ENCODE data around the gene RFX4. TPM values are rescaled to one million over a fixed set of nuclear protein-coding genes. Genes with fewer than 3 reads are reported as not detected.

The RFX4 gene
- total RNA-seq, 1 experiment from 2014 or later, result not detected

- in situ Hi-C loops (cut with HindIII; ENCODE audit: low pct_unique_long_range_greater_than_20kb, low sequenced_read_pairs), result no loop called here
- no peak for ATAC-seq
- Histone ChIP-seq H3K9me3 (ENCODE audit: control insufficient read depth, insufficient read depth, low read depth, low read length) (no peaks in the 10 kb centered on the region), H3K27me3 (ENCODE audit: control insufficient read depth, insufficient read depth, low read length) (no peaks in the 10 kb centered on the region), H3K4me1 (ENCODE audit: control insufficient read depth, insufficient read depth, low read length) (no peaks in the 10 kb centered on the region; the same call in none of the 2 replicates), H3K27ac (ENCODE audit: low read length) (no peak overlapping the region), H3K36me3 (ENCODE audit: control insufficient read depth, insufficient read depth, low read length) (no peaks in the 10 kb centered on the region; the same call in 1 of the 2 replicates), H3K4me3 (ENCODE audit: low read depth in 2 of 2, low read length in 2 of 2) (no peak overlapping the region)
- CTCF ChIA-PET, result no interaction called here
- POLR2A ChIA-PET, result no interaction called here
- no TSS peak for BruUV-seq (replicated peaks)
- intact Hi-C loops (cut with micrococcal nuclease; ENCODE audit: unreplicated experiment), result no loop called here
- DNase-seq (ENCODE audit: low read depth, low spot score), result no peak
- TF ChIP-seq POLR2AphosphoS5 (IDR thresholded peaks at IDR 0.05; ENCODE audit: low read depth, low read length) (no peak), TCF7L2 (IDR thresholded peaks at IDR 0.05; ENCODE audit: low read depth, low read length) (no peak), REST (IDR thresholded peaks at IDR 0.05; ENCODE audit: insufficient read depth in 1 of 2, low read depth in 2 of 2, low read length in 1 of 2) (no peak), CTCF (IDR thresholded peaks at IDR 0.05) (no peak), SIN3A (IDR thresholded peaks at IDR 0.05; ENCODE audit: borderline replicate concordance, insufficient read depth, low read depth, low read length) (no peak)
Observed at GRCh38 chr12:106782619-106783018, 199.8 kb downstream of the RFX4 start.

- no peak overlapping the region for H3K27ac ChIP-seq (ENCODE audit: low read length)
- no peaks in the 10 kb centered on the region; the same call in 1 of the 2 replicates for H3K36me3 ChIP-seq (ENCODE audit: control insufficient read depth, insufficient read depth, low read length)
- no peak for DNase-seq (ENCODE audit: low read depth, low spot score)
- no peak for ATAC-seq
- no peaks in the 10 kb centered on the region for H3K9me3 ChIP-seq (ENCODE audit: control insufficient read depth, insufficient read depth, low read depth, low read length)
- H3K27me3 ChIP-seq (ENCODE audit: control insufficient read depth, insufficient read depth, low read length), result no peaks in the 10 kb centered on the region
- intact Hi-C loops (cut with micrococcal nuclease; ENCODE audit: unreplicated experiment) (no loop called here), in situ Hi-C loops (cut with HindIII; ENCODE audit: low pct_unique_long_range_greater_than_20kb, low sequenced_read_pairs) (no loop called here)
- ChIA-PET CTCF (no interaction called here), POLR2A (no interaction called here)
- H3K4me1 ChIP-seq (ENCODE audit: control insufficient read depth, insufficient read depth, low read length), result no peaks in the 10 kb centered on the region; the same call in 1 of the 2 replicates
- no peak overlapping the region for H3K4me3 ChIP-seq (ENCODE audit: low read depth in 2 of 2, low read length in 2 of 2)
- TF ChIP-seq TCF7L2 (IDR thresholded peaks at IDR 0.05; ENCODE audit: low read depth, low read length) (no peak), CTCF (IDR thresholded peaks at IDR 0.05) (no peak), POLR2AphosphoS5 (IDR thresholded peaks at IDR 0.05; ENCODE audit: low read depth, low read length) (no peak), SIN3A (IDR thresholded peaks at IDR 0.05; ENCODE audit: borderline replicate concordance, insufficient read depth, low read depth, low read length) (no peak), REST (IDR thresholded peaks at IDR 0.05; ENCODE audit: insufficient read depth in 1 of 2, low read depth in 2 of 2, low read length in 1 of 2) (no peak)
- no TSS peak for BruUV-seq (replicated peaks)
Observed at GRCh38 chr12:106783515-106783914, 200.7 kb downstream of the RFX4 start.

All from Panc1 (cell line).